ENCODE results near the gene MELK.

Gene MELK

GRCh38 chr9:36698984-36699383 lies 126.3 kb downstream of the MELK start:
- Histone ChIP-seq H3K4me1 (ENCODE audit: control insufficient read depth, insufficient read depth, low read length) (no peaks in the 10 kb centered on the region), H3K27ac (ENCODE audit: insufficient read depth, low read depth, low read length, poor library complexity, severe bottlenecking) (no peak overlapping the region), H3K4me3 (ENCODE audit: insufficient read depth, low read depth, low read length) (no peak overlapping the region), H3K27me3 (ENCODE audit: control insufficient read depth, insufficient read depth, low read length, poor library complexity, severe bottlenecking) (no peaks in the 10 kb centered on the region), H3K9me3 (ENCODE audit: control insufficient read depth, low read length) (peaks cover 3% of the 10 kb centered on the region), H3K36me3 (ENCODE audit: control insufficient read depth, insufficient read depth, low read length) (no peaks in the 10 kb centered on the region)
- WGBS, 2 experiments: 70 to 74% methylated on average over 3 of the region's 3 CpGs

- no peaks in the 10 kb centered on the region for H3K36me3 ChIP-seq (ENCODE audit: control insufficient read depth, insufficient read depth, low read length)
- H3K27me3 ChIP-seq (ENCODE audit: control insufficient read depth, insufficient read depth, low read length, poor library complexity, severe bottlenecking): no peaks in the 10 kb centered on the region
- H3K27ac ChIP-seq (ENCODE audit: insufficient read depth, low read depth, low read length, poor library complexity, severe bottlenecking): no peak overlapping the region
- H3K4me3 ChIP-seq (ENCODE audit: insufficient read depth, low read depth, low read length): no peak overlapping the region
- no peaks in the 10 kb centered on the region for H3K9me3 ChIP-seq (ENCODE audit: control insufficient read depth, low read length)
- H3K4me1 ChIP-seq (ENCODE audit: control insufficient read depth, insufficient read depth, low read length): no peaks in the 10 kb centered on the region
Observed at GRCh38 chr9:36704148-36704547, 131.5 kb downstream of the MELK start.

- Histone ChIP-seq H3K36me3 (ENCODE audit: control insufficient read depth, insufficient read depth, low read length) (no peaks in the 10 kb centered on the region), H3K9me3 (ENCODE audit: control insufficient read depth, low read length) (no peaks in the 10 kb centered on the region), H3K27ac (ENCODE audit: insufficient read depth, low read depth, low read length, poor library complexity, severe bottlenecking) (no peak overlapping the region), H3K27me3 (ENCODE audit: control insufficient read depth, insufficient read depth, low read length, poor library complexity, severe bottlenecking) (no peaks in the 10 kb centered on the region), H3K4me3 (ENCODE audit: insufficient read depth, low read depth, low read length) (no peak overlapping the region), H3K4me1 (ENCODE audit: control insufficient read depth, insufficient read depth, low read length) (no peaks in the 10 kb centered on the region)
- WGBS, 2 experiments: 94 to 95% methylated on average over 27 to 29 of the region's 29 CpGs
Observed at GRCh38 chr9:36713515-36714490, 141.1 kb downstream of the MELK start.

DNA sequence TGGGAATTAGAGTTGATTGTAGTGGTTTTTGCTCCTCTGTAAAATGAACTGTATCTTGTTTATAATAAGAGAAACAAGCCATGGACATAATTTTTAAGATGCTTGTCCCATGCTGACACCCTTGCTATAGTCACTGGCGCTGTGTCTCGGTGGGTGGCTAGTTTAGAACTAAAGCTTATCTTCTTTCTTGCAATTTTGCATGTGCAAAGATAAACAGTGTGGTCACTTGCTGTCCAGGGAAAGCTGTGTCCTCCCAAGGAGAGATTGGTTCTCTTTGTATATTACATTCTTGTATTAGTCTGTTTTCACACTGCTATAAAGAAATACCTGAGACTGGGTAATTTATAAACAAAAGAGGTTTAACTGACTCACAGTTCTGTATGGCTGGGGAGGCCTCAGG lies 143.8 kb downstream of the MELK start:
- Histone ChIP-seq H3K9me3 (ENCODE audit: control insufficient read depth, low read length) (no peaks in the 10 kb centered on the region), H3K27ac (ENCODE audit: insufficient read depth, low read depth, low read length, poor library complexity, severe bottlenecking) (no peak overlapping the region), H3K36me3 (ENCODE audit: control insufficient read depth, insufficient read depth, low read length) (no peaks in the 10 kb centered on the region), H3K4me1 (ENCODE audit: control insufficient read depth, insufficient read depth, low read length) (no peaks in the 10 kb centered on the region), H3K4me3 (ENCODE audit: insufficient read depth, low read depth, low read length) (no peak overlapping the region), H3K27me3 (ENCODE audit: control insufficient read depth, insufficient read depth, low read length, poor library complexity, severe bottlenecking) (no peaks in the 10 kb centered on the region)
- 89 to 96% methylated on average over 2 of the region's 2 CpGs for WGBS, 2 experiments

DNA sequence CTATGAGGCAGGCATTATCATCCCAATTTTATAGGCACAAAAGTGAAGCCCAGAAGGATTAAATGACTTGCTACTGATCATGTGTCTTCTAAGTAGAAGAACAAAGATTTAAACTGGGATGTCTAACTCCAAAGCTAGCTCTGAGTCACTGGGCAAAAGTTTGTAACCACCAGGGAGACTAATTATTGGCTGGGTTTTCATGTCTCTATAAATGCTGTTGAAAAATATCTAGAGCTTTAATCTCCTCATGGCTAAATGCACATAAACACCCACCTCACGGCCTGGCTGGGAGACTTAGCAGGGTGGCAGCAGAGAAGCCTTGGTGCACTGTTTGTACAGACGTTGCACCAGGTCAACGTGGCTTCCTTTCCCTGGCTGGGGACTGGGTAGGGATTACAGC lies 144.6 kb downstream of the MELK start:
- Histone ChIP-seq H3K27me3 (ENCODE audit: control insufficient read depth, insufficient read depth, low read length, poor library complexity, severe bottlenecking) (no peaks in the 10 kb centered on the region), H3K27ac (ENCODE audit: insufficient read depth, low read depth, low read length, poor library complexity, severe bottlenecking) (no peak overlapping the region), H3K36me3 (ENCODE audit: control insufficient read depth, insufficient read depth, low read length) (no peaks in the 10 kb centered on the region), H3K9me3 (ENCODE audit: control insufficient read depth, low read length) (no peaks in the 10 kb centered on the region), H3K4me3 (ENCODE audit: insufficient read depth, low read depth, low read length) (no peak overlapping the region), H3K4me1 (ENCODE audit: control insufficient read depth, insufficient read depth, low read length) (no peaks in the 10 kb centered on the region)
- 81 to 90% methylated on average over 3 of the region's 3 CpGs for WGBS, 2 experiments

- H3K27ac ChIP-seq (ENCODE audit: insufficient read depth, low read depth, low read length, poor library complexity, severe bottlenecking): no peak overlapping the region
- H3K27me3 ChIP-seq (ENCODE audit: control insufficient read depth, insufficient read depth, low read length, poor library complexity, severe bottlenecking): no peaks in the 10 kb centered on the region
- no peaks in the 10 kb centered on the region for H3K9me3 ChIP-seq (ENCODE audit: control insufficient read depth, low read length)
- no peaks in the 10 kb centered on the region for H3K36me3 ChIP-seq (ENCODE audit: control insufficient read depth, insufficient read depth, low read length)
- H3K4me3 ChIP-seq (ENCODE audit: insufficient read depth, low read depth, low read length): no peak overlapping the region
- no peaks in the 10 kb centered on the region for H3K4me1 ChIP-seq (ENCODE audit: control insufficient read depth, insufficient read depth, low read length)
- whole genome bisulfite sequencing, 2 experiments: 39 to 40% methylated on average over 1 of the region's 1 CpG
Observed at GRCh38 chr9:36718612-36719011, 145.9 kb downstream of the MELK start.

DNA sequence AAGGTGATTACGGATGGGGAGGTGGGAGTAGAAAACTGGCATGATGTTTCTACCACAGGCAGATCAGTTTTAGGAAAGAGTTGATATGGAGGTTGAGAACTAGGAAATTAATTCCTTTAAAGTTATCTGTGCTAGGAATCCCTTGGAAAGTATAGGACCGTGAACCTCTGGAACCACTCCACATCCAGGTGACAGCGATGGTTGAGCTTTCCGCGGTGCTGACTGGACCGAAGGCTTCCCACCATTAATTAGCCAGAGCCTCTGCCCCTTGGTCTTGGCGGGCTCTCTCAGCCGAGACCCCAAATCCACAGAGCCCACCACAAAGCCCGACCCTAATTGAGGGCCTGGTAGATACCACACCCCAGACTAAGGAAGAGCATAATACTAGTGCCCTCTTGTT lies 147.3 kb downstream of the MELK start:
- Histone ChIP-seq H3K4me1 (ENCODE audit: control insufficient read depth, insufficient read depth, low read length) (no peaks in the 10 kb centered on the region), H3K27ac (ENCODE audit: insufficient read depth, low read depth, low read length, poor library complexity, severe bottlenecking) (no peak overlapping the region), H3K27me3 (ENCODE audit: control insufficient read depth, insufficient read depth, low read length, poor library complexity, severe bottlenecking) (no peaks in the 10 kb centered on the region), H3K9me3 (ENCODE audit: control insufficient read depth, low read length) (no peaks in the 10 kb centered on the region), H3K36me3 (ENCODE audit: control insufficient read depth, insufficient read depth, low read length) (no peaks in the 10 kb centered on the region), H3K4me3 (ENCODE audit: insufficient read depth, low read depth, low read length) (no peak overlapping the region)
- 92 to 94% methylated on average over 9 of the region's 9 CpGs for WGBS, 2 experiments

DNA sequence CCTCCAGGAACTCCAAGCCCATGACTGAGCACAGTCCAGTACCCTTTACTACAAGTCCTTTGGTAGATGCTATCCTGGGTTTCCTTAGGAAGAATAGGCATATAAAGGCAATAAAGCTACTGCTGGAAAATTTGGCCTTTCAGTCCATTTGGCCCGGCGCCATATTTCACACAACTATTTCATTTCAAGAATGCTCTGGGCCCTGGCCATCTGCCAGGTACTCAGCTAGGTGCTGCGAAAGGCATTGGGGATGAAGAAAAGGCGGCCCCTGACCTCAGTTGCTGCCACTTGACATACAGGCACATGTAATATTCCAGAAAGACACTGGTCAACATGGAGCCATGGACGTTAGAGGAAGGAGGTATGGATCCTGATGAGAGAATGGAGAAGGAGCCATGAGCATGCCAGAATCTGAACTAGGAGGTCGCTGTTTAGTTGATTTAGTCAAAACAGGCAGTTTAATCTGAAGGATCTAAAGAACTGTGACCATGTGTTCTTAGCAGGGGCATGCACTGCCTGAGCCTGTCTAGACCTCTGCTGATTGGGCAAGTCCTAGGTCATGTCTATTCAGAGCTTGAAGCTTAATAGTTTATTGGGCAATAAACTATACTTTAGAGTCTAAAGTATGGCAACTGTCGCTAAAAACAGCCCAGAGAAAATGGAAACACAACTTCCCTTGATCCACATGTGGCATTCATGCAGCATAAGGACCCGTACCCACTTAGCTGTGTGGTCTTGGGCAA lies 149.3 kb downstream of the MELK start:
- Histone ChIP-seq H3K4me1 (ENCODE audit: control insufficient read depth, insufficient read depth, low read length) (peaks cover 10% of the 10 kb centered on the region), H3K36me3 (ENCODE audit: control insufficient read depth, insufficient read depth, low read length) (no peaks in the 10 kb centered on the region), H3K4me3 (ENCODE audit: insufficient read depth, low read depth, low read length) (no peak overlapping the region), H3K27me3 (ENCODE audit: control insufficient read depth, insufficient read depth, low read length, poor library complexity, severe bottlenecking) (no peaks in the 10 kb centered on the region), H3K9me3 (ENCODE audit: control insufficient read depth, low read length) (no peaks in the 10 kb centered on the region), H3K27ac (ENCODE audit: insufficient read depth, low read depth, low read length, poor library complexity, severe bottlenecking) (no peak overlapping the region)
- 83% methylated on average over 8 of the region's 8 CpGs for WGBS, 2 experiments

DNA sequence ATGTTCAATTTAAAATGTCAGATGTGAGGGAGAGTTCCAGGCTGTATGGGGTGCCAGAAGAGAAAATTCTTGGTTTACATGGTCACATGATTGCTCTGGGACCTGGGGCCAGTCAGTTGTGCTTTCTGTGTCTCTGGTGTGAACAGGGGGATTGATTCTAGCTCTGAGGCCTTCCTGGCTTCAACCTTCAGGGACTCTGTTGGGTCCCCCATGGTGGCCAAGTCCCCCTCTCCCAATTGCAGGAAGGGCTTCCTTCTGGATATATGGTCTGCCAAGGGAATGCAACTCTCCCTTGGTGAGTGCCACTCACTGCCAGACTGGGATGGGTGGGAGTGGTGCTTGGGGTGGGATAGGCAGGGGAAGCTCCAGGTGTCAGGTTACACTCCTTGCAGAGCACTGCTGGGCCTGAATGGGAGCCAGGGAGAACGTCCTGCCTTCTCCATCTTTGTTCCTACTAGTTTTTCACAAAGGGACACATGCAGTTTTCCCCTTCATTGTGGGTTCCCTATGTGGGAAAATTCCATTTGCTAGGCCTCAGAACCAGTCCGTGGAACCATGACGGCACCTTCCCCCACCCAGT lies 153.2 kb downstream of the MELK start:
- Histone ChIP-seq H3K4me3 (ENCODE audit: insufficient read depth, low read depth, low read length) (no peak overlapping the region), H3K4me1 (ENCODE audit: control insufficient read depth, insufficient read depth, low read length) (peaks cover 11% of the 10 kb centered on the region), H3K27ac (ENCODE audit: insufficient read depth, low read depth, low read length, poor library complexity, severe bottlenecking) (no peak overlapping the region), H3K9me3 (ENCODE audit: control insufficient read depth, low read length) (no peaks in the 10 kb centered on the region), H3K36me3 (ENCODE audit: control insufficient read depth, insufficient read depth, low read length) (no peaks in the 10 kb centered on the region), H3K27me3 (ENCODE audit: control insufficient read depth, insufficient read depth, low read length, poor library complexity, severe bottlenecking) (no peaks in the 10 kb centered on the region)
- WGBS, 2 experiments: 27 to 44% methylated on average over 3 of the region's 3 CpGs
